Measurements from ENCODE around the gene SMDT1. TPM values are rescaled to one million over a fixed set of nuclear protein-coding genes. Genes with fewer than 3 reads are reported as not detected.

SMDT1 gene, protein sequence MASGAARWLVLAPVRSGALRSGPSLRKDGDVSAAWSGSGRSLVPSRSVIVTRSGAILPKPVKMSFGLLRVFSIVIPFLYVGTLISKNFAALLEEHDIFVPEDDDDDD
- 1 to 10 TPM; 1.3 to 7.2 TPM for total RNA-seq

DNA sequence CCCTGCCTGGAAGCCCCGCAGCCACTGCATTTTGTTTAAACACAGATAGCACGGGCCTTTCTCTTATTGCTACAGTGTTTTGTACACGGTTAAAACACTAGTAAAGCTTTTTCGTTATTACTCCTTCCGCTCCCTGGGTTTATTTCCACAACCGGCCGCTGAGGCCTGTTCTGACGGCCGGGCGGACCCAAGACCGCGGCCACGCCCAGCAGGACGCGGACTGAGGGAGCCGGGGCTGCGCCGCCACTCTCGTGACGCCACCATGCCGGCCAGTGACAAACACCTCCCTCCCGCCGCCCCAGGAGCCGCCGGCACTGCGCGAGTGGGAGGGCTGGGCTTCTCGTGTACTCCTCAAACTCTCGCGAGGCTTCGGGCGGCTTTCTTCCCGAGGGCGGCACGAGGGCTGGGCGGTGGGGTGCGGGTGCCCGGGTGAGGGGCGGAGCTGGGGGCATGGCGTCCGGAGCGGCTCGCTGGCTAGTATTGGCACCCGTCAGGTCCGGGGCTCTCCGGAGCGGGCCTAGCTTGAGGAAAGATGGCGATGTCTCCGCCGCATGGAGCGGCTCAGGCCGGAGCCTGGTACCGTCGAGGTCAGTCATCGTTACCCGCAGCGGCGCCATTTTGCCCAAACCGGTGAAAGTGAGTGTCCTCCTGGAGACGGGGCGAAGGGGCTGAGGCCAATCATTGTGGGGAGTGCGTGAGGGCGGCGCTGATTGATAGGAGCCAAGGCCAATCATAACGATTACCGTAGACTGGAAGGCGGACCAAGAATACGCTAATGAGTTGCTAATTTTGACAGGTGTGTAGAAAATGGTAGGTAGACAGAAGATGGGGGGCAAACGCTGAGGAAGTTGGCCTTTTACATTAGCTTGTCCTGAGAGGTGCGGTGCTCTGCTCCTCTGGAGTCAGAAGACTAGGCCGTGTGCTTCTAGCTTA lies at the start of gene SMDT1:
Gene SMDT1 (plus strand): TSS at position 382 of the 933 bp plus-strand sequence. CDS start 69 bp downstream, at position 451.

DNA sequence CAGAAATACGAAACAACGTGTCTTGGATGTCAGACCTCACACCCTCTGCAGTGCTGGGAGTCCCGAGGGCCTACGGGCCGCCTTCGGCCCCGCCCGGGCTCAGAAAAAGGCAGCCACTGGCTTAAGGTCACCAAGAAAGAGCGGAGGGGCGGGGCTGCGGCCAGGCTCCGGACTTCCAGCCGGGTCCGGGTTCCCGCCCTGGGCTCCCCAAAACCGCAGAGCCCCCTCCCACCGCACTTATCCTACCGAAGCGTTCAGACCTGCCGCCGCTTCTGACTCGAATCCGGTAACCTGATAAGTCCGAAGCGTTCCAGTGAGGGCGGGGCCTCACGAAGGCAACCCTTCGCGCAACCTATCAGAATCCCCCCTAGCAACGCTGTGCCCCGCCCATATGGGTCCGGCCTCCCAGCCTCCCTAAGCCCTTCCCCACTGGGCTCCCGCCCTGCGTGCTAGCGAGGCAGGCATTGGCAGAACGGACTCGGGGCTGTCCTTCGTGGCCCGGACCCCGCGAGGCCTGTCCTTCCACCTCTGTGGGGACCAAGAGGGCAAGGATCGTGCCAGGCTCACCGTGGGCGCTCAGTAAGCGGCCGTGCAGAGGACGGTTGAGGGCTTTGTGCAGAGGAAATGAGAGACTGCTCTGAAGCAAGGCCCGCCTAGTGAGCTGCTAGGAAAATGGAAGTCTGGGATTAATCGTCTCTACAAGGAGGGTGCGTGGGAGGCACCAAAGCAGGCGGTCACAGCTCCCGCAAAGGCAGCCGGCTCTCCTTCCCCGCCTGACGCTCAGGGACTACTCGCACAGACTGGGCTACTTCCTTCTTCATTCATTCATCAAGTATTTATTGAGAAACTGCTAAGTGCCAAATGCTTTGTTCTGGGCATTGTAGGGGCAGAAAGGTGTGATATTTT lies 8.7 kb upstream of the SMDT1 start, which contains the start of gene NAGA:
Gene NAGA (minus strand): TSS at position 296 of the 906 bp plus-strand sequence. CDS start 515 bp downstream, outside the sequence.

DNA sequence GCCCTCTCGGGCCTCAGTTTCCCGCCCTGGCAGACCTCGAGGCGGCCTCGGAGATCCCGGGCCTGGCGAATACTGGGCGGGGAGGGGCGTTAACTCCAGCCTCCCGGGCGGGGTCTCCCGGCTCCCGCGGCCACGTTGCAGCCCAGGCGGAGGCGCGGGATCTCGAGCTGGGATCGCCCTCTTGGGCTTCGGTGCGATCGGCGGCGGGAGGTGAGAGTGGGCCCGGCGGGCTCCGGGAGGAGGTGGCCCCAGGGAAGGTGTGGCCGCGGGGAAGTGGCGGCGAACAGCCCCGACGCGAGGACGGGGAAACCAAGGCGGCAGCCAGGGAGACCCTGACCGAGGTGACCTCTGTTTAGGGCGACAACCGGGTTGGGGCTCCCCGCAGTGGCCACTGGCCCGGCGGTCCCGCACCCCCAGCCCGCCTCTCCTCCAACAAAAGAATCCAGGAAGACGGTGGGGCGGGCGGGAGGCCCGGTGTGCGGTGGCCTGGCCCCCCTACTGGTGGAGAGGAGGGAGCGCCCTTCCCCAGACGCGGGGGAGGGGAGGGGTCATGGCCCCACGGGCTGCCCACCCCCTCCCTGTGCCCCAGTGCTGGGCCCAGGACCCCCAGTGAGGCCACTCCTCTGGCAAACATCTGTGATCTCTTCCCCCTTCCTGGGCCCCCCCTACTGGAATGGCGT lies 5.2 kb upstream of the SMDT1 start, which contains the start of gene PHETA2:
Gene PHETA2 (plus strand): TSS at position 117 of the 680 bp plus-strand sequence. CDS start 3,046 bp downstream, outside the sequence.

DNA sequence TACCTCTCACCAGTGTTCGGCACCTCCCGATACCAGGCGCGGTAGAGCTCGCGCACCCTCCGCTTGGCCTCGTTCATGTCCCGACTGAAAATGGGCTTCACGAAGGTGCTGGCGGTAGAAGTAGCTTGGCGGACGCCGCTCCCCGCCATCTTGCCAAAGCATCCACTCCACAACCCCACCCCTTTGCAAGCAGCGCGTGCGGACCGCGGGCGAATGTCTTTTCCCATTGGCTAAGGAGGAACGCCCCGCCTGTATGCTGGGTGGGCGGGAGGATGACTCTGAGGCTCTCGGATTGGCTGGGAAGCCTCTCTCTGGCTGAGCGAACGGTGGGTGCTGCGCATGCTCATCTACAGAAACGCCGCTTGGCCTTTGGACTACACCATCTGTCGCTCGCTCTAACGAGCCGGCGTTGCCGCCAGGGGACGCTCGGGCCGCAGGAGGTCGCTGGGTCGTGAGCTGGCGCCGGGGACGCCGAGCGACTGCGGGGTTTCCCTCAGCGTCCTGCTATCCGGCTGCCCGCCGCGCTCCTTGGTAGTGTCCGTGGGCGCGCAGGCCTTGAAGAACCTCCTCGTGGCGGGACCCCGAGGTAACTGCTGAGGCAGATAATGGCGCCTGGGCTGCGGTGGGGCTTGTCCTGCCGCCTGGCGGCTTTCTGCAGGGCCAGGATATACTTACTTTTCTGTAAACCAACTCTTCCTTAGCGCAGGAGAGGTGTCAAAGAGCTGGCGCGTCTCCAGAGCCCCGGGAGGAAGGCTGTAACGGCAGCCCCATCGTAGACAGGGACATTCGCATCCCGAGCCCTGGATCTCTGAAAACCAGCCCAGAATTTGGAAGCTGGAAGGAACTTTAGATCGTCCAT lies 11.3 kb downstream of the SMDT1 start, which contains the start of gene NDUFA6:
Gene NDUFA6 (minus strand): TSS at position 177 of the 859 bp plus-strand sequence. CDS start 28 bp downstream, at position 149.

DNA sequence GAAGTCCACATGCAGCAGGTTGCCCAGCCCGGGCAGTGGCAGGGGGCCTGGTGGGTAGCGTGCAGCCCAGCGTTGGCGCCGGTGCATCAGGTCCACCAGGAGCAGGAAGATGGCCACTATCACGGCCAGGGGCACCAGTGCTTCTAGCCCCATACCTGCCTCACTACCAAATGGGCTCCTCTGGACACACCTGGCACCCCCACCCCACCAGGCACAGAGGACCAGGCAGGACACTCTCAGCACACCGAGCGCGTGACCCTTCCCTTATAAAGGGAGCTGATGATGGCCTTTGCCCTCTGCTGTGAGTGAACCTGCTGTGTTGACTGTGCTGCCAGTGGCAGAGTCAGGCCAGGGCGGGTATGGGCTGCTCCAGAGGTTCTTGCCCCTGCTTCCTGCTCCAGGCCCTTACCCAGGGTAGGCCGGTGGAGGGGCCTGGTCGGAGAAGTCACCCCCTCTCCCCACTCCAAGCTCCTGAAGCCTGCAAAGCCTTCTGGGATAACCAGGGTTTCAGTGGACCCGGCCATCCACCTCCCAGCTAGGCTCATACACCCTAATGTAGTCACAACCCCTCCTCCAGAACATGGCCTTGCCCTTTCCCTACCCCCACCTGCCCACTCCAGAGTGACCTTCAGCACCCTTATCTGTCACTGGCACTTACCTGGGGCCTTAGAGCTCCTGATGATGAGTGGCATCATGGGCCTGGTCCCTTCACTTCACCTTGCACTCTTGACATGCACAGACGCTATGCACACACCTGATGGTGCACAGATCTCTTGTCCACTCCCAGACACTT lies 51.3 kb downstream of the SMDT1 start, which contains the start of gene CYP2D6:
Gene CYP2D6 (minus strand): TSS at position 172 of the 793 bp plus-strand sequence. CDS start 19 bp downstream, at position 153.

Small RNA genes lying within 50 kb of the gene (small RNA-seq; reads per million reads assigned to genes)
- gene SNORD13P1: 0 reads per million in 2 donors

Other genes with a start within 250 kb of the SMDT1 start
- gene SREBF2, start 246.6 kb upstream of the SMDT1 start, total RNA-seq: 100 to 1,000 TPM in 1 of 2 donors, 10 to 100 TPM in 1; 89.2 to 110 TPM
- not detected for gene SHISA8, start 164.6 kb upstream of the SMDT1 start, total RNA-seq
- gene TNFRSF13C, start 152.9 kb upstream of the SMDT1 start, total RNA-seq: under 1 TPM; under 0.01 to 0.34 TPM
- gene CENPM, start 132.5 kb upstream of the SMDT1 start, total RNA-seq: 10 to 100 TPM; 24.4 to 47.3 TPM
- 10 to 100 TPM in 1 of 2 donors, 1 to 10 TPM in 1; 4.3 to 18.6 TPM for gene SEPTIN3, start 110.3 kb upstream of the SMDT1 start, total RNA-seq
- gene WBP2NL, start 80.9 kb upstream of the SMDT1 start, total RNA-seq: 1 to 10 TPM in 1 of 2 donors, under 1 TPM in 1; under 0.01 to 1.0 TPM
- 10 to 100 TPM; 36.0 to 46.8 TPM for gene NAGA, start 8.9 kb upstream of the SMDT1 start, total RNA-seq
- gene PHETA2, start 5.5 kb upstream of the SMDT1 start, total RNA-seq: 1 to 10 TPM; 4.5 to 6.0 TPM
- gene NDUFA6, start 11.1 kb downstream of the SMDT1 start, total RNA-seq: 10 to 100 TPM; 41.6 to 49.6 TPM
- under 1 TPM; 0.34 to 0.67 TPM for gene CYP2D6, start 51.1 kb downstream of the SMDT1 start, total RNA-seq
- gene TCF20, start 191.0 kb downstream of the SMDT1 start, total RNA-seq: 10 to 100 TPM; 26.8 to 29.3 TPM